Measurements from ENCODE around the gene FRMD3. TPM values are rescaled to one million over a fixed set of nuclear protein-coding genes. Genes with fewer than 3 reads are reported as not detected.

Gene FRMD3
- total and polyA plus RNA-seq, 10 donors: 0.82 to 45.8 (median 18.9) TPM

DNA sequence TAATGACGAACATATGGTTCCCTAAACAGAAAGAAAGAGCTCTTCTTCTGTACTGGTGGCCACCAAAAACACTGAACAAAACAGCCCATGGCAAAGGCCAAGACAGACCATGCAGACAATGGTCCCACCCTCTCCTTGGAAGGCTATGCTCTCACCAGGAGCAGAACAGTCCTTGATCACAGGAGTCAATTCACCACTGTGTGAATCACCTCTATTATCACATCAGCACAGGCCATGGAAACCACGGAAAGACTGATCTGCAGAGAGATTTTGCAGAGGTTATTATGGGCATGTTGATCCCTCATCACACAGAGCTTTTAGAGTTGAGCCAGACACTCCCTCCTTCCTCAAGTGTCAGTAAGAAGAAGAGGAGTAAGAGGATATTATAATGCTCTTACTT is 341.3 kb downstream of the FRMD3 start:
- WGBS, 5 donors: 71 to 92% (median 83%) methylated on average over 2 of the region's 2 CpGs
- Histone ChIP-seq H3K36me3 (no peaks in the 10 kb centered on the region), H3K27ac (no peak overlapping the region), H3K27me3 (replicated peaks in 1 of 7) (peaks cover 0 to 15% (median 0%) of the 10 kb centered on the region in 7 donors), H3K4me1 (peaks cover 0 to 12% (median 1%) of the 10 kb centered on the region in 6 donors), H3K4me3 (no peak overlapping the region), H3K9me3 (no peaks in the 10 kb centered on the region)
- no peak for DNase-seq
- TF ChIP-seq, protein P1, sequence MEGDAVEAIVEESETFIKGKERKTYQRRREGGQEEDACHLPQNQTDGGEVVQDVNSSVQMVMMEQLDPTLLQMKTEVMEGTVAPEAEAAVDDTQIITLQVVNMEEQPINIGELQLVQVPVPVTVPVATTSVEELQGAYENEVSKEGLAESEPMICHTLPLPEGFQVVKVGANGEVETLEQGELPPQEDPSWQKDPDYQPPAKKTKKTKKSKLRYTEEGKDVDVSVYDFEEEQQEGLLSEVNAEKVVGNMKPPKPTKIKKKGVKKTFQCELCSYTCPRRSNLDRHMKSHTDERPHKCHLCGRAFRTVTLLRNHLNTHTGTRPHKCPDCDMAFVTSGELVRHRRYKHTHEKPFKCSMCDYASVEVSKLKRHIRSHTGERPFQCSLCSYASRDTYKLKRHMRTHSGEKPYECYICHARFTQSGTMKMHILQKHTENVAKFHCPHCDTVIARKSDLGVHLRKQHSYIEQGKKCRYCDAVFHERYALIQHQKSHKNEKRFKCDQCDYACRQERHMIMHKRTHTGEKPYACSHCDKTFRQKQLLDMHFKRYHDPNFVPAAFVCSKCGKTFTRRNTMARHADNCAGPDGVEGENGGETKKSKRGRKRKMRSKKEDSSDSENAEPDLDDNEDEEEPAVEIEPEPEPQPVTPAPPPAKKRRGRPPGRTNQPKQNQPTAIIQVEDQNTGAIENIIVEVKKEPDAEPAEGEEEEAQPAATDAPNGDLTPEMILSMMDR (IDR thresholded peaks at IDR 0.05 in 8 of 11, conservative IDR thresholded peaks at IDR 0.05 in 3 of 11): no peak
- no peak for TF ChIP-seq POLR2A (IDR thresholded peaks at IDR 0.05)
- TF ChIP-seq POLR2AphosphoS5 (IDR thresholded peaks at IDR 0.05): no peak
- intact Hi-C loops (cut with DNase I; ENCODE audit: low total_unique reads): no loop called here

Small RNA genes lying within 50 kb of the gene (small RNA-seq; reads per million reads assigned to genes)
- gene AL137847.3: 0 reads per million in 4 donors
- gene RN7SKP242: 0 reads per million in 4 donors
- 0 reads per million in 4 donors for gene RNU4-29P

Other genes with a start within 250 kb of the FRMD3 start
- 10 to 100 TPM in 1 of 7 donors, 1 to 10 TPM in 6; 3.5 to 10.7 (median 7.5) TPM for gene IDNK, start 84.7 kb upstream of the FRMD3 start, total RNA-seq
- gene IDNK, start 84.7 kb upstream of the FRMD3 start, polyA plus RNA-seq: 10 to 100 TPM; 11.9 to 14.8 (median 12.3) TPM
- 10 to 100 TPM; 79.3 to 93.4 (median 84.7) TPM for gene UBQLN1, start 169.6 kb upstream of the FRMD3 start, total RNA-seq
- 10 to 100 TPM; 19.9 to 33.0 (median 24.6) TPM for gene UBQLN1, start 169.6 kb upstream of the FRMD3 start, polyA plus RNA-seq